ENCODE data around the gene OR2D2. TPM values are rescaled to one million over a fixed set of nuclear protein-coding genes. Genes with fewer than 3 reads are reported as not detected.
"Not testable (repeated sequence)": the region's sequence is repeated elsewhere in the genome, so short reads cannot be mapped to it uniquely, and the experiment has no call there.

Gene OR2D2
- total RNA-seq, 1 donor from 2014 or later: not detected

- DNase-seq (ENCODE audit: low spot score) (no peak), ATAC-seq (no peak)
- intact Hi-C loops (cut with DNase I): no loop called here
Measured at GRCh38 chr11:6888830-6889229, 3.5 kb downstream of the OR2D2 start.

GRCh38 chr11:6887711-6888110 is 4.6 kb downstream of the OR2D2 start:
- ATAC-seq; DNase-seq (ENCODE audit: low spot score); intact Hi-C loops (cut with DNase I): not testable (repeated sequence)

- ATAC-seq: no peak
- no peak for DNase-seq (ENCODE audit: low spot score)
Measured at GRCh38 chr11:6882751-6883150, 9.5 kb downstream of the OR2D2 start.

GRCh38 chr11:6876914-6877313 is 15.4 kb downstream of the OR2D2 start:
- ATAC-seq: no peak
- intact Hi-C loops (cut with DNase I): no loop called here
- DNase-seq (ENCODE audit: low spot score): no peak

More at GRCh38 chr11:6882751-6883150, 9.5 kb downstream of the OR2D2 start:
- intact Hi-C loops (cut with DNase I): no loop called here

GRCh38 chr11:6876325-6876724 is 16.0 kb downstream of the OR2D2 start, which contains the start of gene OR10A4:
Gene OR10A4, plus strand, starts transcription at chr11:6876625. Its CDS starts 23 bp downstream, at chr11:6876648.
- ATAC-seq (no peak), DNase-seq (ENCODE audit: low spot score) (no peak)
- intact Hi-C loops (cut with DNase I): no loop called here

- DNase-seq (ENCODE audit: low spot score): no peak
Measured at GRCh38 chr11:6875761-6876160, 16.5 kb downstream of the OR2D2 start.

GRCh38 chr11:6871278-6871677 is 21.0 kb downstream of the OR2D2 start:
- intact Hi-C loops (cut with DNase I): no loop called here
- ATAC-seq (no peak), DNase-seq (ENCODE audit: low spot score) (no peak)

More at GRCh38 chr11:6875761-6876160, 16.5 kb downstream of the OR2D2 start:
- intact Hi-C loops (cut with DNase I): no loop called here
- ATAC-seq: no peak

- no peak for ATAC-seq
- intact Hi-C loops (cut with DNase I): no loop called here
- no peak for DNase-seq (ENCODE audit: low spot score)
Measured at GRCh38 chr11:6864438-6864837, 27.9 kb downstream of the OR2D2 start.

GRCh38 chr11:6862961-6863360 is 29.3 kb downstream of the OR2D2 start, which contains the start of gene OR10A2:
Gene OR10A2, plus strand, starts transcription at chr11:6863057. Its CDS starts 6,698 bp downstream, at chr11:6869755.
- ATAC-seq (no peak), DNase-seq (ENCODE audit: low spot score) (no peak)
- intact Hi-C loops (cut with DNase I): no loop called here

GRCh38 chr11:6856871-6857270 is 35.4 kb downstream of the OR2D2 start:
- intact Hi-C loops (cut with DNase I): no loop called here
- no peak for ATAC-seq
- no peak for DNase-seq (ENCODE audit: low spot score)

- DNase-seq (ENCODE audit: low spot score) (no peak), ATAC-seq (no peak)
- intact Hi-C loops (cut with DNase I): no loop called here
Measured at GRCh38 chr11:6855971-6856541, 36.2 kb downstream of the OR2D2 start.

- DNase-seq (ENCODE audit: low spot score); ATAC-seq; intact Hi-C loops (cut with DNase I): not testable (repeated sequence)
Measured at GRCh38 chr11:6854801-6855200, 37.5 kb downstream of the OR2D2 start.

- ATAC-seq: no peak
- intact Hi-C loops (cut with DNase I): no loop called here
- DNase-seq (ENCODE audit: low spot score): no peak
Measured at GRCh38 chr11:6850526-6850925, 41.8 kb downstream of the OR2D2 start.

- intact Hi-C loops (cut with DNase I): no loop called here
- DNase-seq (ENCODE audit: low spot score) (no peak), ATAC-seq (no peak)
Measured at GRCh38 chr11:6845383-6845782, 46.9 kb downstream of the OR2D2 start, which contains the start of gene OR10A5. Gene OR10A5, plus strand, starts transcription at chr11:6845683. Its CDS starts 0 bp downstream, at chr11:6845683.

GRCh38 chr11:6844356-6844755 is 47.9 kb downstream of the OR2D2 start:
- ATAC-seq (no peak), DNase-seq (ENCODE audit: low spot score) (no peak)
- intact Hi-C loops (cut with DNase I): no loop called here

- no peak for ATAC-seq
- DNase-seq (ENCODE audit: low spot score): no peak
- intact Hi-C loops (cut with DNase I): no loop called here
Measured at GRCh38 chr11:6843670-6844069, 48.6 kb downstream of the OR2D2 start.

- no peak for ATAC-seq
- intact Hi-C loops (cut with DNase I): no loop called here
Measured at GRCh38 chr11:6841694-6842093, 50.6 kb downstream of the OR2D2 start.

More at GRCh38 chr11:6841694-6842093, 50.6 kb downstream of the OR2D2 start:
- no peak for DNase-seq (ENCODE audit: low spot score)
